Tibial nerve (tissue), 4 donors: ENCODE data around the gene DDX56. TPM values are rescaled to one million over a fixed set of nuclear protein-coding genes. Genes with fewer than 3 reads are reported as not detected.
A peak's percentile ranks its signal among the peaks of the same experiment; 100 is the strongest.
"Not testable (repeated sequence)": the region's sequence is repeated elsewhere in the genome, so short reads cannot be mapped to it uniquely, and the experiment has no call there.

ENCODE experiments used
- DNase-seq, 2 donors: peaks; one replicate each; pipeline ENCODE4 v3.0.0-alpha.2; 2019; ENCODE audit warnings: low spot score in 2 of 2
- H3K27ac ChIP-seq, 4 donors: fragments of 200-600 bp; sonication (generic) in 3 of 4; one replicate each; pipeline ENCODE4 v1.5.1; 2017 to 2019; ENCODE audit warnings: mild to moderate bottlenecking in 1 of 4
- H3K27me3 ChIP-seq, 2 donors: fragments of 200-600 bp; sonication (generic) in 1 of 2; one replicate each; pipeline versions ENCODE4 v1.5.1 to v1.6.0; 2017 to 2019
- H3K36me3 ChIP-seq, 3 donors: fragments of 200-600 bp; sonication (generic); one replicate each; pipeline ENCODE4 v1.5.1; 2018 to 2019
- H3K4me1 ChIP-seq, 4 donors: fragments of 200-600 bp; sonication (generic) in 3 of 4; one replicate each; pipeline ENCODE4 v1.5.1; 2017 to 2019
- H3K4me3 ChIP-seq, 4 donors: fragments of 200-600 bp; sonication (generic) in 3 of 4; one replicate each; pipeline ENCODE4 v1.5.1; 2017 to 2019; ENCODE audit warnings: mild to moderate bottlenecking in 1 of 4, moderate library complexity in 1 of 4
- H3K9me3 ChIP-seq, 4 donors: fragments of 200-600 bp; sonication (generic) in 3 of 4; one replicate each; pipeline ENCODE4 v1.5.1; 2017 to 2019
- CTCF ChIP-seq, 5 experiments: fragments of 200-600 bp in 3 of 5; fragments of 450-650 bp in 2 of 5; sonication (generic) in 3 of 5; IDR thresholded peaks; one replicate each; pipeline ENCODE4 v1.5.1; 2016 to 2019; ENCODE audit warnings: antibody characterized with exemption in 5 of 5, mild to moderate bottlenecking in 3 of 5, moderate library complexity in 2 of 5
- EP300 ChIP-seq, 2 donors: sonication (generic); formaldehyde crosslinking; IDR thresholded peaks; one replicate each; pipeline ENCODE4 v1.6.1; 2017; ENCODE audit warnings: antibody characterized with exemption in 2 of 2, mild to moderate bottlenecking in 1 of 2
- POLR2A ChIP-seq, 2 donors: fragments of 450-650 bp; IDR thresholded peaks; one replicate each; pipeline ENCODE4 v1.6.1; 2017; ENCODE audit warnings: antibody characterized with exemption in 2 of 2, mild to moderate bottlenecking in 2 of 2, moderate library complexity in 2 of 2
- WGBS, 2 donors: methylation state at CpG; one replicate each; pipeline ENCODE4 v1.1.5; 2018; 5-methylcytosine and 5-hydroxymethylcytosine counted together
- total RNA-seq, 4 donors: library from RNA; depleted of rRNA; stranded (reverse); fragments of >200 nt; gene quantifications; one replicate each; pipeline ENCODE4 v1.1.0, GENCODE V29; 2016

DDX56 gene
- total RNA-seq, 4 donors from 2014 or later, result 42.4 to 59.1 (median 56.5) TPM

GRCh38 chr7:44566680-44567079 lies 7.0 kb downstream of the DDX56 start:
- WGBS, 2 donors, result 91 to 94% methylated on average over 5 of the region's 5 CpGs
- H3K9me3 ChIP-seq, result no peaks in the 10 kb centered on the region
- H3K4me1 ChIP-seq, result peaks cover 0 to 9% (median 0%) of the 10 kb centered on the region in 4 donors
- no peak for DNase-seq
- no peak overlapping the region for H3K27ac ChIP-seq
- H3K27me3 ChIP-seq, result no peaks in the 10 kb centered on the region
- H3K36me3 ChIP-seq, result peaks cover 0 to 86% (median 45%) of the 10 kb centered on the region in 3 donors
- H3K4me3 ChIP-seq, result no peak overlapping the region
- TF ChIP-seq CTCF (IDR thresholded peaks at IDR 0.05), result no peak
- TF ChIP-seq EP300 (IDR thresholded peaks at IDR 0.05), result no peak
- no peak for TF ChIP-seq POLR2A (IDR thresholded peaks at IDR 0.05)

GRCh38 chr7:44565795-44566559 lies 7.7 kb downstream of the DDX56 start:
- no peaks in the 10 kb centered on the region for H3K27me3 ChIP-seq
- no peak overlapping the region for H3K4me3 ChIP-seq
- H3K27ac ChIP-seq, result no peak overlapping the region
- peaks cover 0 to 79% (median 38%) of the 10 kb centered on the region in 3 donors for H3K36me3 ChIP-seq
- 69 to 71% methylated on average over 16 of the region's 16 CpGs for WGBS, 2 donors
- DNase-seq, result no peak
- no peak for TF ChIP-seq CTCF (IDR thresholded peaks at IDR 0.05)
- TF ChIP-seq POLR2A (IDR thresholded peaks at IDR 0.05), result no peak
- no peak for TF ChIP-seq EP300 (IDR thresholded peaks at IDR 0.05)
- no peaks in the 10 kb centered on the region for H3K9me3 ChIP-seq
- H3K4me1 ChIP-seq, result peaks cover 0 to 4% (median 0%) of the 10 kb centered on the region in 4 donors

GRCh38 chr7:44565097-44565794 lies 8.5 kb downstream of the DDX56 start:
- DNase-seq, result peak; percentile 42 to 63
- 61 to 72% methylated on average over 12 to 13 of the region's 13 CpGs for WGBS, 2 donors
- H3K36me3 ChIP-seq, result peaks cover 0 to 72% (median 31%) of the 10 kb centered on the region in 3 donors

GRCh38 chr7:44564606-44565005 lies 9.1 kb downstream of the DDX56 start:
- H3K36me3 ChIP-seq, result peaks cover 0 to 65% (median 25%) of the 10 kb centered on the region in 3 donors
- no peaks in the 10 kb centered on the region for H3K9me3 ChIP-seq
- no peak for TF ChIP-seq POLR2A (IDR thresholded peaks at IDR 0.05)
- TF ChIP-seq EP300 (IDR thresholded peaks at IDR 0.05), result no peak
- TF ChIP-seq CTCF (IDR thresholded peaks at IDR 0.05), result no peak
- H3K27ac ChIP-seq, result no peak overlapping the region
- WGBS, 2 donors, result 75 to 95% methylated on average over 2 of the region's 2 CpGs
- DNase-seq, result no peak
- no peak overlapping the region for H3K4me3 ChIP-seq
- no peaks in the 10 kb centered on the region for H3K27me3 ChIP-seq
- H3K4me1 ChIP-seq, result peaks cover 0 to 4% (median 0%) of the 10 kb centered on the region in 4 donors

More at GRCh38 chr7:44565097-44565794, 8.5 kb downstream of the DDX56 start:
- Histone ChIP-seq H3K9me3 (no peaks in the 10 kb centered on the region), H3K4me1 (peaks cover 0 to 4% (median 0%) of the 10 kb centered on the region in 4 donors), H3K4me3 (no peak overlapping the region), H3K27me3 (no peaks in the 10 kb centered on the region), H3K27ac (no peak overlapping the region)
- TF ChIP-seq POLR2A (IDR thresholded peaks at IDR 0.05) (no peak), CTCF (IDR thresholded peaks at IDR 0.05) (peak; percentile 91 to 97 (median 95))

- TF ChIP-seq CTCF (IDR thresholded peaks at IDR 0.05) (no peak), POLR2A (IDR thresholded peaks at IDR 0.05) (no peak), EP300 (IDR thresholded peaks at IDR 0.05) (no peak)
- DNase-seq, result no peak
- Histone ChIP-seq H3K4me1 (peaks cover 0 to 4% (median 0%) of the 10 kb centered on the region in 4 donors), H3K27me3 (no peaks in the 10 kb centered on the region), H3K9me3 (no peaks in the 10 kb centered on the region), H3K4me3 (no peak overlapping the region), H3K27ac (no peak overlapping the region), H3K36me3 (peaks cover 0 to 52% (median 17%) of the 10 kb centered on the region in 3 donors)
- 75 to 80% methylated on average over 3 of the region's 3 CpGs for WGBS, 2 donors
Measured at GRCh38 chr7:44563171-44563679, 10.5 kb downstream of the DDX56 start.

GRCh38 chr7:44562622-44562962 lies 11.1 kb downstream of the DDX56 start:
- not testable (repeated sequence) for H3K4me3 ChIP-seq, H3K9me3 ChIP-seq, H3K4me1 ChIP-seq, H3K27ac ChIP-seq, H3K27me3 ChIP-seq, DNase-seq
- 80 to 91% methylated on average over 8 of the region's 8 CpGs for WGBS, 2 donors
- H3K36me3 ChIP-seq, result peaks cover 0 to 45% (median 10%) of the 10 kb centered on the region in 3 donors
